Measurements from ENCODE around the gene SLC25A3. TPM values are rescaled to one million over a fixed set of nuclear protein-coding genes. Genes with fewer than 3 reads are reported as not detected.

Gene SLC25A3
- total and polyA plus RNA-seq, 2 of the 13 experiments (the other 11 are each of a cell fraction or from before 2014, with no cell fraction given) = 292 to 829 TPM

DNA sequence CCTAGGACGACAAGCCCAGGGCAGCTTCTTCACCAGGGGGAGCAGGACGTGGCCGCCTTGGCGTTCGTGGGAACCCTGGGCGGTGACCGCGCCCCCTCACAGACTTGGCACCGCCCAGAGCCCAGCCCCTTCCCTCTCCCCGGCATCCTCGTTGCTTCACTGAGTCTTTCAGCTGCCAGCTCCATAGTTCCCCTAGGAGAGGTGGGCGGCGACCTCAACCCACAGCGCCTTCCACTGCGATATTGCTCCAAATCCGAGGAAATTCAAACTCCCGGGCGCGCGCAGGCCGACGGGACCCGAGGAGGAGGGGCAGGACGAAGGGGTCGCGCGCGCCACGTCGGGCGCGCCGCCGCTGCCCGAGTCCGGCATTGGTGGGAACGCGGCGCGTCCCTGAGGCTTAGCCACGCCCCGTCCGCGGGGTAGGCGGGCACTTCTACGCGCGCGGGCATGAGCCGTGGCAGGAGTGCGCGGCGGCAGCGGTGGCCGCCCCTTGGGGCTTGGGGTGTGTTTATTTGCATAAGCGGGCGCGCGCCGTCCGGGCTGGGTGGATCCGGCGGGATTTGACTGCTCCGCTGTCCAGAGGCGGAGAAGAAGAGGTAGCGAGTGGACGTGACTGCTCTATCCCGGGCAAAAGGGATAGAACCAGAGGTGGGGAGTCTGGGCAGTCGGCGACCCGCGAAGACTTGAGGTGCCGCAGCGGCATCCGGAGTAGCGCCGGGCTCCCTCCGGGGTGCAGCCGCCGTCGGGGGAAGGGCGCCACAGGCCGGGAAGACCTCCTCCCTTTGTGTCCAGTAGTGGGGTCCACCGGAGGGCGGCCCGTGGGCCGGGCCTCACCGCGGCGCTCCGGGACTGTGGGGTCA is 51.5 kb downstream of the SLC25A3 start, which contains the start of the genes APAF1 and IKBIP (continued):
- TF ChIP-seq ZBTB3 (CRISPR knock-in tag; IDR thresholded peaks at IDR 0.05; ENCODE audit: borderline replicate concordance, low read depth) = no peak; the same call in 1 of the 2 replicates
- no peak for TF ChIP-seq ZNF678 (CRISPR knock-in tag; IDR thresholded peaks at IDR 0.05)
- no peak for TF ChIP-seq ZNF337 (CRISPR knock-in tag; IDR thresholded peaks at IDR 0.05; ENCODE audit: borderline replicate concordance, low read depth)
- peak; percentile 69 for TF ChIP-seq KMT2B (CRISPR knock-in tag; IDR thresholded peaks at IDR 0.05)
- TF ChIP-seq, protein P1, sequence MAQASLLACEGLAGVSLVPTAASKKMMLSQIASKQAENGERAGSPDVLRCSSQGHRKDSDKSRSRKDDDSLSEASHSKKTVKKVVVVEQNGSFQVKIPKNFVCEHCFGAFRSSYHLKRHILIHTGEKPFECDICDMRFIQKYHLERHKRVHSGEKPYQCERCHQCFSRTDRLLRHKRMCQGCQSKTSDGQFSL (CRISPR knock-in tag; IDR thresholded peaks at IDR 0.05) = no peak
- peak; percentile 71; the same call in 1 of the 2 replicates for TF ChIP-seq HIVEP1 (CRISPR knock-in tag; IDR thresholded peaks at IDR 0.05)
- TF ChIP-seq FOXJ3 (CRISPR knock-in tag; IDR thresholded peaks at IDR 0.05; ENCODE audit: borderline replicate concordance) = no peak
- no peak; the same call in 1 of the 2 replicates for TF ChIP-seq PITX1 (CRISPR knock-in tag; IDR thresholded peaks at IDR 0.05)
- no peak for TF ChIP-seq ZNF207 (IDR thresholded peaks at IDR 0.05; ENCODE audit: borderline replicate concordance)
- no peak for TF ChIP-seq ZNF44 (CRISPR knock-in tag; IDR thresholded peaks at IDR 0.05)
- no peak for TF ChIP-seq RXRA (CRISPR knock-in tag; IDR thresholded peaks at IDR 0.05)
- peak; percentile 24 for TF ChIP-seq ZNF772 (CRISPR knock-in tag; IDR thresholded peaks at IDR 0.05)
- no peak for TF ChIP-seq ZNF24 (IDR thresholded peaks at IDR 0.05)
- TF ChIP-seq NR2F2 (IDR thresholded peaks at IDR 0.05; ENCODE audit: borderline replicate concordance, low read depth) = no peak
- TF ChIP-seq SAP130 (CRISPR knock-in tag; IDR thresholded peaks at IDR 0.05; ENCODE audit: low read depth) = peak; percentile 88
- no peak for TF ChIP-seq IRX3 (CRISPR knock-in tag; IDR thresholded peaks at IDR 0.05; ENCODE audit: borderline replicate concordance, low read depth)
- no peak for TF ChIP-seq NCOA1 (CRISPR knock-in tag; IDR thresholded peaks at IDR 0.05)
- no peak for TF ChIP-seq ZNF660 (CRISPR knock-in tag; IDR thresholded peaks at IDR 0.05; ENCODE audit: borderline replicate concordance, low read depth)
- no peak for TF ChIP-seq ZBTB1 (CRISPR knock-in tag; IDR thresholded peaks at IDR 0.05; ENCODE audit: borderline replicate concordance)
- no peak for TF ChIP-seq HOXA5 (CRISPR knock-in tag; IDR thresholded peaks at IDR 0.05)
- TF ChIP-seq, protein P2, sequence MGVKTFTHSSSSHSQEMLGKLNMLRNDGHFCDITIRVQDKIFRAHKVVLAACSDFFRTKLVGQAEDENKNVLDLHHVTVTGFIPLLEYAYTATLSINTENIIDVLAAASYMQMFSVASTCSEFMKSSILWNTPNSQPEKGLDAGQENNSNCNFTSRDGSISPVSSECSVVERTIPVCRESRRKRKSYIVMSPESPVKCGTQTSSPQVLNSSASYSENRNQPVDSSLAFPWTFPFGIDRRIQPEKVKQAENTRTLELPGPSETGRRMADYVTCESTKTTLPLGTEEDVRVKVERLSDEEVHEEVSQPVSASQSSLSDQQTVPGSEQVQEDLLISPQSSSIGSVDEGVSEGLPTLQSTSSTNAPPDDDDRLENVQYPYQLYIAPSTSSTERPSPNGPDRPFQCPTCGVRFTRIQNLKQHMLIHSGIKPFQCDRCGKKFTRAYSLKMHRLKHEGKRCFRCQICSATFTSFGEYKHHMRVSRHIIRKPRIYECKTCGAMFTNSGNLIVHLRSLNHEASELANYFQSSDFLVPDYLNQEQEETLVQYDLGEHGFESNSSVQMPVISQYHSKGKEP (CRISPR knock-in tag; IDR thresholded peaks at IDR 0.05) = no peak
- peak; percentile 70 to 83; a peak in 3 of 4 replicates for TF ChIP-seq POLR2A (IDR thresholded peaks at IDR 0.05; ENCODE audit: insufficient read depth in 1 of 2, low read depth in 2 of 2, low read length in 2 of 2)
- TF ChIP-seq THYN1 (CRISPR knock-in tag; IDR thresholded peaks at IDR 0.05; ENCODE audit: borderline replicate concordance, low read depth) = no peak
- TF ChIP-seq, protein P3, sequence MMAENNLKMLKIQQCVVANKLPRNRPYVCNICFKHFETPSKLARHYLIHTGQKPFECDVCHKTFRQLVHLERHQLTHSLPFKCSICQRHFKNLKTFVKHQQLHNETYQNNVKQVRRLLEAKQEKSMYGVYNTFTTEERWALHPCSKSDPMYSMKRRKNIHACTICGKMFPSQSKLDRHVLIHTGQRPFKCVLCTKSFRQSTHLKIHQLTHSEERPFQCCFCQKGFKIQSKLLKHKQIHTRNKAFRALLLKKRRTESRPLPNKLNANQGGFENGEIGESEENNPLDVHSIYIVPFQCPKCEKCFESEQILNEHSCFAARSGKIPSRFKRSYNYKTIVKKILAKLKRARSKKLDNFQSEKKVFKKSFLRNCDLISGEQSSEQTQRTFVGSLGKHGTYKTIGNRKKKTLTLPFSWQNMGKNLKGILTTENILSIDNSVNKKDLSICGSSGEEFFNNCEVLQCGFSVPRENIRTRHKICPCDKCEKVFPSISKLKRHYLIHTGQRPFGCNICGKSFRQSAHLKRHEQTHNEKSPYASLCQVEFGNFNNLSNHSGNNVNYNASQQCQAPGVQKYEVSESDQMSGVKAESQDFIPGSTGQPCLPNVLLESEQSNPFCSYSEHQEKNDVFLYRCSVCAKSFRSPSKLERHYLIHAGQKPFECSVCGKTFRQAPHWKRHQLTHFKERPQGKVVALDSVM (CRISPR knock-in tag; IDR thresholded peaks at IDR 0.05) = peak; percentile 11; the same call in 1 of the 2 replicates
- TF ChIP-seq CBFB (CRISPR knock-in tag; IDR thresholded peaks at IDR 0.05) = no peak; the same call in 1 of the 2 replicates
- TF ChIP-seq ZNF292 (CRISPR knock-in tag; IDR thresholded peaks at IDR 0.05; ENCODE audit: borderline replicate concordance, low read depth) = no peak
- TF ChIP-seq SMAD3 (CRISPR knock-in tag; IDR thresholded peaks at IDR 0.05) = 0 out of 2 replicates have a peak, but pooled peaks have one; percentile 16
- peak; percentile 72; the same call in 1 of the 2 replicates for TF ChIP-seq ZNF761 (CRISPR knock-in tag; conservative IDR thresholded peaks at IDR 0.05)
- TF ChIP-seq RFXANK (CRISPR knock-in tag; IDR thresholded peaks at IDR 0.05) = 0 out of 2 replicates have a peak, but pooled peaks have one; percentile 41

Data from HepG2 (cell line).